MM.1S (cell line): ENCODE data around the gene UGGT1.

Experiments
- EZH2 ChIP-seq: fragments of 300-600 bp; sonication (generic); optimal IDR thresholded peaks from 2 replicates; pipeline ENCODE3; 2017; ENCODE audit warnings: low read depth, mild to moderate bottlenecking, antibody characterized with exemption, low read length, mixed read lengths
- EZH2phosphoT487 ChIP-seq: fragments of 300-600 bp; sonication (generic); IDR thresholded peaks from 2 replicates; pipeline ENCODE4 v1.6.1; 2018; ENCODE audit warnings: antibody characterized with exemption, low read length
- TF ChIP-seq, protein P1 (sequence below): fragments of 300-600 bp; sonication (generic); IDR thresholded peaks from 2 replicates; pipeline ENCODE4 v1.5.1; 2016; ENCODE audit warnings: antibody characterized with exemption, low read length, mixed read lengths

DNA sequence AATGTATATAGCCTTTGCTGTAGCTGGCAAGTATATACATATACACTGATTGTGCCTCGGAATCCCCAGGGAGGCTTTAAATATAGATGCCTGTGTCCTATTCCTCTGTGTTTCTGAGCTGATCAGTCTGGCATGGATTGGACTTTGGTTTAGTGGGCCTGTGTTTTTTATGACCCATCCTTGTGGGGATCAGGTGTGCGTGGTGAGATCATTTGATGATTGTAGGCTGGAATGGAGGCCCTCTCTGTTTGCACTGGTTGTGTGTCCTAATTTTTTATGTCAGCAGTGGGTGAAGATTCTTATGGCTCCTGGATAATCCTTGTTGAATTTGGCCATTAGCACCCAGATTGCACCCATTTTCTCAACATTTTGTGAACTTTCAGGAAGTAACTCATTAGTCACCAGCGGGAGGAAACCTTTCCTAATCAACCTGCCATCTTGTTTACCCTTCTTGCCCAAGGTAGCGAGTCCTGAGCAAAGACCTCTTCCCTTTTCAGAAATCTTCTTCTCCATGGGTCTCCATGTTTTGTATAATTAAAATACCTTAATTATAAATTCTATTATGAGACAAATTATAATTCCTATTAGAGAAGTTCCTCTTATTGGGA, 75.8 kb downstream of the UGGT1 start:
- TF ChIP-seq, protein P1, sequence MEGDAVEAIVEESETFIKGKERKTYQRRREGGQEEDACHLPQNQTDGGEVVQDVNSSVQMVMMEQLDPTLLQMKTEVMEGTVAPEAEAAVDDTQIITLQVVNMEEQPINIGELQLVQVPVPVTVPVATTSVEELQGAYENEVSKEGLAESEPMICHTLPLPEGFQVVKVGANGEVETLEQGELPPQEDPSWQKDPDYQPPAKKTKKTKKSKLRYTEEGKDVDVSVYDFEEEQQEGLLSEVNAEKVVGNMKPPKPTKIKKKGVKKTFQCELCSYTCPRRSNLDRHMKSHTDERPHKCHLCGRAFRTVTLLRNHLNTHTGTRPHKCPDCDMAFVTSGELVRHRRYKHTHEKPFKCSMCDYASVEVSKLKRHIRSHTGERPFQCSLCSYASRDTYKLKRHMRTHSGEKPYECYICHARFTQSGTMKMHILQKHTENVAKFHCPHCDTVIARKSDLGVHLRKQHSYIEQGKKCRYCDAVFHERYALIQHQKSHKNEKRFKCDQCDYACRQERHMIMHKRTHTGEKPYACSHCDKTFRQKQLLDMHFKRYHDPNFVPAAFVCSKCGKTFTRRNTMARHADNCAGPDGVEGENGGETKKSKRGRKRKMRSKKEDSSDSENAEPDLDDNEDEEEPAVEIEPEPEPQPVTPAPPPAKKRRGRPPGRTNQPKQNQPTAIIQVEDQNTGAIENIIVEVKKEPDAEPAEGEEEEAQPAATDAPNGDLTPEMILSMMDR, result no peak
- no peak for TF ChIP-seq EZH2
- no peak for TF ChIP-seq EZH2phosphoT487
